GM12874 (cell line): ENCODE data around the gene BMP7.

Experiments used
- CTCF ChIP-seq: IDR thresholded peaks from 2 replicates; pipeline ENCODE4 v1.5.1; 2011; ENCODE audit warnings: low read depth, mild to moderate bottlenecking, control low read depth, low read length, moderate library complexity; ENCODE audit not compliant: insufficient read depth

The BMP7 gene

GRCh38 chr20:57159193-57159851 lies 107.1 kb downstream of the BMP7 start:
- TF ChIP-seq CTCF, result no peak

GRCh38 chr20:57158474-57158873 lies 108.0 kb downstream of the BMP7 start:
- no peak for TF ChIP-seq CTCF

- TF ChIP-seq CTCF, result no peak
These were observed 109.2 kb downstream of the BMP7 start for GRCh38 chr20:57157106-57157691.

- no peak for TF ChIP-seq CTCF
These were observed 110.3 kb downstream of the BMP7 start for GRCh38 chr20:57156011-57156729.

GRCh38 chr20:57155415-57155814 lies 111.0 kb downstream of the BMP7 start:
- no peak for TF ChIP-seq CTCF

- no peak for TF ChIP-seq CTCF
These were observed 113.1 kb downstream of the BMP7 start for GRCh38 chr20:57153238-57153905.

GRCh38 chr20:57152557-57152956 lies 113.9 kb downstream of the BMP7 start:
- no peak for TF ChIP-seq CTCF
